ENCODE data around the gene ARPC1B.
"Not testable (repeated sequence)": the region's sequence is repeated elsewhere in the genome, so short reads cannot be mapped to it uniquely, and the experiment has no call there.

ARPC1B gene

DNA sequence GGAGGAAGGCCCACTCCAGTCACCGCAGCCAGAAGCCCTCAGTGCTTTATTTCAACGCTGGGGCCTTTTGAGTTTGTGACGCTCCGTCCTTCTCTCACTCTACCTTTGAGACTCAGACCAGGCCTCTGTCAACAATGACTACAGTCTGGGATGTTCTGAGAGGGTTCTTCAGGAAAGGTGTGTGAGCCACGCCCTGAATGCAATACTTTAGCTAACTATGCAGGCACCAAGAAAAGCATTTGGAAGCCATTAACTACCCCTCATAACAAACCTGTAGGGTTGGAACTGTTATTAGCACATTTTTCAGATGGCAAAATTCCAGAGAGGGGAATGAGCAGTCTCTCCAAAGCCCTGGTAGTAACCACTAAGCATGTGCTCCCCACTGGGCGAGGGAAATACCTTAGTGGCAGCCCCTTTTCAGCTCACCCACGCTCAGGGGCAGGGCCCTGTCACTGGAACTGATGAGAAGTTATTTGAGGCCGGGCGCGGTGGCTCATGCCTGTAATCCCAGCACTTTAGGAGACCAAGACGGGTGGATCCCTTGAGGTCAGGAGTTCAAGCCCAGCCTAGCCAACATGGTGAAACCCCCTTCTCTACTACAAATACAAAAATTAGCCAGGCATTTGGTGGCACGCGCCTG, 5.7 kb upstream of the ARPC1B start:
- DNase-seq (ENCODE audit: low read depth, low spot score): no peak

DNA sequence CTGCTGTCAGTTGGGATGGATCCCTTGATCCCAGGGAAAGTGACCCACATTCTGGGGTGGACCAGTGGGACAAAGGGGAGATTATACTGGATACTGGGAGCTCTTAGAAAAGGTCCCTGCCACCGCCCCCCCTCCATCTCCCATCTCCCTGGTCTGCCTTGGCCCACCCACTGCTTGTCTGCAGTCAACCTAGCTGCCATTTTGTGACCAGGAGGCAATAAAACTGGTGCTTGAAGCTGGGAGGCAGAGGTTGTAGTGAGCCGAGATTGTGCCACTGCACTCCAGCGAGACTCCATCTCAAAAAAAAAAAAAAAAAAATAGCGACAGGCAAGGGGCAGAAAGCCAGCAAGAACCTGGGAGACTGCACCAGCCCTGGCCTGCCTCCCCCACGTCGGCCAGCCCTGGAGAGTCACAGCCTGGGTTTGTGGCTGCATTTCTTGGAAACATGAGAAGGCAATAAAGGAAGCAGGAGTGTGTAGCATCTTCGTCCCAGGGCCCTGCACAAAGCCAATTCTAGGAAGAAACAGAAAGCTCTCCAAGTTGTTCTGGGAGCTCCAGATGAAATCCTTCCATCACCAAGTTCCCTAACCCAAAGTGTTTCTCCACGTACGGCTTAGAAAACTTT, 4.7 kb upstream of the ARPC1B start:
- DNase-seq (ENCODE audit: low read depth, low spot score): no peak

DNA sequence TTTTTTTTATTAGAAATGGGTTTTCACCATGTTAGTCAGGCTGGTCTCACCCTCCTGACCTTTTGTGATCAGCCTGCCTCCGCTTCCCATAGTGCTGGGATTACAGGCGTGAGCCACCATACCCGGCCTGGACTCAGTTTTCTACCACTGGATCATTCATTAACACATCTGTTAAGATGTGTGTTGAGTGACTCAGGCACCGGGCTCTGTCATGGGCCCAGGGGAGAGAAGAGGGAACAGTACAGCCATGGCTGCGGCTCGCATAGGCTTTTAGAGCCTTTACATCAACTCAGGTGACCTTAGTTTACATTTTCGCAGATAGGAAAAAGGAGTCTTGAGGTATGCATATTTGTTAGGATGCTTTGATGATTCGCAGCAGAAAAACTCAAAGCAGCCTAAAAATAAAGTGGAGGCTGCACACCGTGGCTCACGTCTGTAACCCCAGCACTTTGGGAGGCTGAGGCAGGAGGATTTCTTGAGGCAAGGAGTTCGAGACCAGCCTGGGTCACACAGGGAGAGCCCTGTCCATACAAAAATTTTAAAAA, 3.1 kb upstream of the ARPC1B start:
- no peak for DNase-seq (ENCODE audit: low read depth, low spot score)

GRCh38 chr7:99372275-99373090, 2.0 kb upstream of the ARPC1B start:
- no peak for DNase-seq (ENCODE audit: low read depth, low spot score)

DNA sequence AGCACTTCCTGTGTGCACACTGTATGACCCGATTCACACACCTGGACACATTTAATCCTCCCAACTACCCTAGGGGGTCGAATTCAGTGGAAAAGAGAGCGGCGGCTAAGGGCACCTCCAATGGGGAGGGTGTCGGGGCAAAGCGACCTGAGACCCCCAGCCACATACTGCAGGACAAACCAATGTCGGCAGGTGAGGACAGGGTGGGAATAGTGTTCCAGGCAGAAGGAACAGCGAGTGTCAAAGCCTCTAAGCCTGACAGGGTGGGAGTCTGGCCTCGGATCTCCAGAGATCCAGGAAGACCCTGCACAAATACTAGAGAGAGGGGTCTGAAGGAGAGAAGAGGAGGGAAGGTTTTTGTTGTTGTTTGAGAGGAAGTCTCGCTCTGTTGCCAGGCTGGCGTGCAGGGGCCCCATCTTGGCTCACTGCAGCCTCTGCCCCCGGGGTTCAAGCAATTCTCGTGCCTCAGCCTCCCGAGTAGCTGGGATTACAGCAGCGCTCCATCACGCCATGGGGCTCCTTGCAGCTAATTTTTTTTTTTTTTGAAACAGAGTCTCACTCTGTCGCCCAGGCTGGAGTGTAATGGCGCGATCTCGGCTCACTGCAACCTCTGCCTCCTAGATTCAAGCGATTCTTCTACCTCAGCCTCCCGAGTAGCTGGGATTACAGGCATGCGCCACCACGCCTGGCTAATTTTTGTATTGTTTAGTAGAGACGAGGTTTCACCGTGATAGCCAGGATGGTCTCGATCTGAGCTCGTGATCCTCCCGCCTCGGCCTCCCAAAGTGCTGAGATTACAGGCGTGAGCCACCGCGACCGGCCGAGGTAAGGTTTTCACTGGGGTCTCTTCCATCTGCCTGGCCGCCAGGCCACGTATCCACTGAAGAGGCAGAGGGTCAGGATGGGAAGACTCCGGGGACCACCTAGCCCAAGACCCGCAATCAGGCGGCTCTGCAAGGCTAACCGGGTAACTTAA, 1.2 kb upstream of the ARPC1B start:
- no peak for DNase-seq (ENCODE audit: low read depth, low spot score)

DNA sequence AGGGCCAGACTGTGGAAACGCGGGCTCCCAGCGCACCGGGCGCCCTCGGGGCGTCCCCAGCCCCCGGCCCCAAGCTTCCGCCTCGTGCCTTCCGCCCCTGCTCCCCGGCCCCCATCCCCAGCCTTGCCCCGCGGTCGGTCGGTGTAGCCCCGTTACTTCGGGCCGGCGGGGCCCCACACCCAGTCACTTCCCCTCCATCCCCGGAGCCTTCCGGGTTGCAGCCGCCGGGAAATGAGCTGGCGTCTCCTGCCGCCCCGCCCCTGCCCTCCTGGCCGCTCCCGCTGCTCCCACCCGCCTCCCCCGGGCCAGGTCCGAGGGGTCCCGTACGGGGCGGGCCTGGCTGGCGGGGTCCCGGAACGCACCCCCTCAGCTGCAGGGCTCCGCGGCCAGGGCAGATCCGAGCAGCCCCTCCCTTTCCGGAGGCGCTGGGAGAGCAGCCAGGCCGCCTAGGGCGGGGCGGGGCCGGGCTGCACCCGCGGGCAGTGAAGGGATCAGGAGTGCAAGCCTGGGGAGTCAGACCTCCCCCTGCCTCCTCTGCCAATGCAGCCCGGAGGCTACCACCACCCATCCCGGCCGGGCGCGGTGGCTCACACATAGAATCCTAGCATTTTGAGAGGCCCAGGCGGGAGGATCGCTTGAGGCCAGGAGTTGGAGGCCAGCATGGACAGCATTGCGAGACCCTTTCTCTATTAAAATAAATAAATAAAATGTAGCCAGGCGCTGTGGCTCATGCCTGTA, 709 bp downstream of the ARPC1B start:
- no peak for DNase-seq (ENCODE audit: low read depth, low spot score)

- DNase-seq (ENCODE audit: low read depth, low spot score): no peak
Measured at GRCh38 chr7:99379043-99379577, 4.6 kb downstream of the ARPC1B start.

DNA sequence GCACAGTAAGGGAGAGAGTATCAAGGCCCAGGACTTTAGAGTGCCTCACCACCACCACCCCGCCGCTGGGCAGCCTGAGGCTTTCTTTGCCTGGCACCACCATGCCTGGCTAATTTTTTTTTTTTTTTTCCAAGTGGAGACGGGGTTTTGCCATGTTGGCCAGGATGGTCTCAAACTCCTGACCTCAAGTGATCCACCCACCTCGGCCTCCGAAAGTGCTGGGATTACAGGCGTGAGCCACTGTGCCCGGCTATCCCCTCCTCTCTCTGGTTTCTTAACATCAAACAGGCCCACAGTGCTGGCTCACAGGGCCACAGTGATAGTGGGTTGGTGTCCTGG, 5.1 kb downstream of the ARPC1B start:
- not testable (repeated sequence) for DNase-seq (ENCODE audit: low read depth, low spot score)

DNA sequence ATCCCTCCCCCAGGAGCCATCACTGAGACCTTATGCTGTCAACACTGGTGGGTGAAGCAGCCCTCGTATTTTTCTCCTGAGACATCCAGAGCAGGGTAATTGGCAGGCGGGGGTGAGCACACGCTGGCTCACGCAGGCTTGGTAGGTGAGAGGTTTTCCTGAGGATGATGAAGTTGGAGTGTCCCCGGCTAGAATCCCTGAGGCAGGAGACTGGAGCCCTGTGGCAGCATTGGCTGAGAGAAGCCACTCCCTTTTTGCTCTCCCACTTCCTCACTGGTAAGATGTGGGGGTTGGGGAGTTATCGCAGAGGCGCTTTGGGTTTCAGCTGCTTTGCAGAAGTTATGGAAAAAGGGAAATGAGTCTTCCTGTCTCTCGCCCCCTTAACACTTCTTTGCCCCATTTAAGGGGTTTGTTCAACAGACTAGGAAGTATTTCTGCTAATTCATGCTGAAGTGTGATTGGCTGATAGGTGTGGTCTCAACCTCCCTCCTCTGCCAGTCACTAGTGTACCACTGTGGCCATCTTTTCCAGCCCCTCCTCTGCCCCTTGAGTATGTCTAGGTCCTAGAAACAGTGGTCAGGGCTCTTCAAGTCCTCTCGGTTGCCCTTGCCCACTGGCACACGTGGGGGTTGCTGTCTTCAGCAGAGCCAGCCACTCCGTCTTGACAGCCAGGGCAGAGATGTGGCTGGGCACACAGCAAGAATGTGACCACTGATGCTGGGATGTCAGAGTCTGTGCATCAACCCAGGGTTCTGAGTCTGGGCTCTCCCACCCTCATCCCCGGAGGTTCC, 5.7 kb downstream of the ARPC1B start:
- DNase-seq (ENCODE audit: low read depth, low spot score): no peak

GRCh38 chr7:99380823-99381663, 6.5 kb downstream of the ARPC1B start:
- DNase-seq (ENCODE audit: low read depth, low spot score): peak; percentile 79

DNA sequence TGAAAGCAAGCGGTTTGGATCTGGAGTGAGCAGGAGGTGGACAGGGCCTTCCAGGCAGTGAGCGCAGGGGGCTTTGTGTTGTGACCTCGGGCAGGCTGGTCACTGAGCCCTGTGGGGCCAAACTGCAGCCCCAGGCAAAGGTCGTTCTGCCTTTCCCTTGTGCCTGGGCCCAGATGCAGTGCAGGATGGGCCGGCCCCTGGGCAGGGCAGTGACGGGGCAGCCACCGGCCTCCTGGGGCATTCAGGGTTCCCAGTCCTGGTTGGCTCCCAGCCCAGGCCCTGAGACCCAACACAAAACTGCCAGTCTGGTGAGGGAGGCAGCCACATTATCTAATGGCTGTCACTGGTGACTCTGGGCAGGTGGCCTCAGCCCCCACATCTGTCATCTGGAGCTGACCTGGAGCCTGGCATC, 7.1 kb downstream of the ARPC1B start:
- no peak for DNase-seq (ENCODE audit: low read depth, low spot score)

DNA sequence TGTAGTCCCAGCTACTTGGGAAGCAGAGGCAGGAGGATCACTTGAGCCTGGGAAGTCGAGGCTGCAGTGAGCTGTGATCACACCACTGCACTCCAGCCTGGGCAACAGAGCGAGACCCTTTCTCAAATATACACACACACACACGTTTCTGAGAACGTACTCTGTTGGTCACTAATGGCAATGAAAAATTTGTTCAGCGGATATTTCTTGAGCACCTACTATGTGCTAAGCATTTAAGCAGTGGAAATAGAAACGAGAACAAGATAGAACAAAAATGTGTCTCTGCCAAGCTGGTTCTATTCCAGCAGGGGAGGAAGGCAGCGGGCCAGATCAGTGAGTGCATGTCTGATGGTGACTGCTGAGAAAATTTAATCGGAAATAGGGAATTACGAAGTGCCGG, 8.7 kb downstream of the ARPC1B start:
- no peak for DNase-seq (ENCODE audit: low read depth, low spot score)

DNA sequence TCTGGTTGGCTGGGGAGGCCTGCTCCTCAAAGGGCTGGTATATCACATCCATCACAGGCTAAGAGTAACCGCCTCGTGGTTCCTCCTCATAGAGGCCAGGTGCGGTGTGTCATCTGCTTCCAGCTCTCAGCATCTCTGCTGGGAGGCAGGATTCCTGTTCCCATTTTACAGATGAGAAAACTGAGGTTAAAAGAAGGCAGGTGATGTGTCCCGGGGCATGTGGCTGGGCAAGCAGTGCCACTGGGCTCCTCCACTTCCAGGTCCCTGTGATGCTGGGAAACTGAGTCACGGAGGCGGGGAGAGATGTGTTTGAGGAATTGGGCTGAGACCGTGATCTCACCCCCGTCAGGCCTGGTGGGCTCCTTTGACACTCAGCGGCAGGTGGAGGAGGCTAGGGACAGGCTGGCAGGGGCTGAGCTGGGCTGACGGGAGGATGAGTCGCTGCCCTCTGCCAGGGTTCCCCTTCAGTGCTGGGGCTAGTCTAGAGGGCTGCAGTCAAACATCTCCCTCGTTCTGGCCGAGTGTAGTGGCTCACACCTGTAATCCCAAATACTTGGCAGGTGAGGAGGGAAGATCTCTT, 9.4 kb downstream of the ARPC1B start:
- DNase-seq (ENCODE audit: low read depth, low spot score): no peak

DNA sequence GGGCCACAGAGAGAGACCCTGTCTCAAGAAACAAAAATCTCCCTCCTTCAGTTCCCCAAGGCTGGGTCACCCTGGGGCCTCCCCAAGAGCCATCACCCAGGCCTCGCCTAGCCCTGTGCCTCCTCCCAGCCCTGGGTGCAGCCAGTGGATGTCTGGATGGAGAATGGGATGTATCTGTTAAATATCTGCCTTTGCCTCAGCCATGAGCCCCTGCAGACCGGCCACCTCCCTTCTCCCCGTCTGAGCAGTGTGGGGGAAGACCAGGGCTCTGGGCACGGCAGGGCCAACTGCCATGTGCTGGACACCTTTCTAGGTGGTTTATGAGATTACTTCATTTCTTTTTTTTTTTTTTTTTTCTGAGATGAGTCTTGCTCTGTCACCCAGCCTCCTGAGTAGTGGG, 10.0 kb downstream of the ARPC1B start:
- no peak for DNase-seq (ENCODE audit: low read depth, low spot score)

DNA sequence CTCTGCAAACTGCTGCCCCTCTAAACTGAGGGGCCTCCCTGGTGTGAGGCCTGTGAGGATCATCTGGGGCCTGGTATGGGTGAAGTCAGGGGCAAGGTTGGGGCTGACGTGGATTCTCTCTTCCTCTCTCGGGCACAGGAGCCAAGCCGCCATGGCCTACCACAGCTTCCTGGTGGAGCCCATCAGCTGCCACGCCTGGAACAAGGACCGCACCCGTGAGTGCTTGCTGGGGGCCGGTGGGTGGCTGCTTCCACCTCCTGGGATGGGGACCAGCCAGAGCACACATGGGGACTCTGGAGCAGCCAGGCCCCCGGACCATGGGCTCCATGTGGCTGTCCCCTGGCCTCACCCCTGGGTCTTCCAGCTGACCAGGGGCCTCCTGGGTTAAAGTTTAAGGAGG, 11.0 kb downstream of the ARPC1B start:
- DNase-seq (ENCODE audit: low read depth, low spot score): no peak

GRCh38 chr7:99386584-99387238, 12.2 kb downstream of the ARPC1B start:
- no peak for DNase-seq (ENCODE audit: low read depth, low spot score)

GRCh38 chr7:99387239-99387635, 12.7 kb downstream of the ARPC1B start:
- DNase-seq (ENCODE audit: low read depth, low spot score): not testable (repeated sequence)

- DNase-seq (ENCODE audit: low read depth, low spot score): no peak
Measured at GRCh38 chr7:99387912-99388311, 13.4 kb downstream of the ARPC1B start.
